HCT116 (cell line): Measurements from ENCODE around the gene RALGPS2. TPM values are rescaled to one million over a fixed set of nuclear protein-coding genes. Genes with fewer than 3 reads are reported as not detected.
A peak's percentile ranks its signal among the peaks of the same experiment; 100 is the strongest.

ENCODE experiments used
- ATAC-seq: fragments of 200-7000 bp; cut with Tn5 transposase; 2 replicates; pipeline ENCODE4 v1.9.1; 2020; ENCODE audit warnings: mild to moderate bottlenecking, moderate library complexity
- BruUV-seq: library from RNA; stranded (reverse); fragments of 400-500 nt; replicated peaks from 2 replicates; lab custom pipeline; 2021; lab: Mats Ljungman, UMichigan
- CTCF ChIA-PET: fragments of 300-600 bp; sonication (Branson Sonifier 250); formaldehyde crosslinking; loops from one replicate; lab custom pipeline; 2021; ENCODE audit warnings: antibody characterized with exemption; lab: Charles Lee
- POLR2A ChIA-PET: fragments of 300-600, 350-600 bp; sonication (Branson Sonifier 250); formaldehyde crosslinking; loops from one replicate; lab custom pipeline; 2021; ENCODE audit warnings: antibody characterized with exemption; lab: Charles Lee
- RAD21 ChIA-PET, 2 experiments: fragments of 300-600 bp; sonication (Branson Sonifier 250); formaldehyde crosslinking; loops; one replicate each; lab custom pipeline; 2023; ENCODE audit warnings: low total read pairs in 2 of 2; ENCODE audit not compliant: uncharacterized antibody in 2 of 2, unreplicated experiment in 2 of 2, low non-redundant PET in 1 of 2; lab: Charles Lee
- DNase-seq: peaks from one replicate; pipeline ENCODE4 v3.0.0-alpha.2; 2010; ENCODE audit warnings: low read depth, low spot score
- H2AFZ ChIP-seq: fragments of 200-600 bp; shearing (Covaris generic), sonication (generic); 2 replicates; pipeline ENCODE4 v1.6.1; 2017; ENCODE audit warnings: low read depth, mixed run types, mixed read lengths, antibody characterized with exemption, low read length; ENCODE audit not compliant: poor library complexity, severe bottlenecking
- H3K27ac ChIP-seq: 2 replicates; pipeline ENCODE4 v1.5.1; 2012; ENCODE audit warnings: low read depth, low read length
- H3K27me3 ChIP-seq: fragments of 200-600 bp; sonication (generic); 2 replicates; pipeline ENCODE4 v1.6.1; 2016; ENCODE audit warnings: mixed run types, low read length, mixed read lengths; ENCODE audit not compliant: insufficient read depth
- H3K36me3 ChIP-seq, 2 experiments: fragments of 200-500 bp in 1 of 2; fragments of 200-600 bp in 1 of 2; sonication (Bioruptor generic) in 1 of 2; sonication (generic) in 1 of 2; 2 replicates each; pipeline versions ENCODE4 v1.5.1 to v1.6.1; 2014 to 2016; ENCODE audit warnings: low read length in 2 of 2, inconsistent platforms in 1 of 2, mixed read lengths in 1 of 2, mixed run types in 1 of 2; ENCODE audit not compliant: insufficient read depth in 2 of 2, control insufficient read depth in 1 of 2
- H3K4me1 ChIP-seq, 2 experiments: fragments of 200-600 bp in 1 of 2; sonication (generic) in 1 of 2; 2 replicates each; pipeline versions ENCODE4 v1.5.1 to v1.6.1; 2012 to 2017; ENCODE audit warnings: low read length in 2 of 2, inconsistent platforms in 1 of 2, mild to moderate bottlenecking in 1 of 2, mixed read lengths in 1 of 2, mixed run types in 1 of 2, moderate library complexity in 1 of 2; ENCODE audit not compliant: insufficient read depth in 2 of 2, control insufficient read depth in 1 of 2
- H3K4me2 ChIP-seq: fragments of 200-600 bp; sonication (generic); 2 replicates; pipeline ENCODE4 v1.6.1; 2017; ENCODE audit warnings: mixed run types, low read length, mixed read lengths
- H3K4me3 ChIP-seq, 2 experiments: fragments of 200-600 bp in 1 of 2; sonication (generic) in 1 of 2; replicated peaks in 1 of 2; 2 replicates each; pipeline ENCODE4 v1.5.1; 2011 to 2016; ENCODE audit warnings: low read length in 2 of 2, control low read depth in 1 of 2, low read depth in 1 of 2, mild to moderate bottlenecking in 1 of 2, mixed read lengths in 1 of 2, mixed run types in 1 of 2
- H3K79me2 ChIP-seq: fragments of 200-600 bp; sonication (generic); 2 replicates; pipeline ENCODE4 v1.6.1; 2017; ENCODE audit warnings: mild to moderate bottlenecking, mixed run types, low read length, moderate library complexity, mixed read lengths; ENCODE audit not compliant: insufficient read depth
- H3K9ac ChIP-seq: fragments of 200-600 bp; sonication (generic); 2 replicates; pipeline ENCODE4 v1.6.1; 2016; ENCODE audit warnings: low read length, mixed read lengths
- H3K9me2 ChIP-seq: fragments of 200-600 bp; sonication (generic), shearing (Covaris generic); 2 replicates; pipeline ENCODE4 v1.6.1; 2017; ENCODE audit warnings: mixed run types, mild to moderate bottlenecking, moderate library complexity; ENCODE audit not compliant: insufficient read depth
- H3K9me3 ChIP-seq, 2 experiments: fragments of 200-500 bp in 1 of 2; fragments of 200-600 bp in 1 of 2; sonication (Bioruptor generic) in 1 of 2; sonication (generic) in 1 of 2; 2 replicates each; pipeline ENCODE4 v1.6.1; 2014 to 2017; ENCODE audit warnings: low read length in 2 of 2, mixed read lengths in 2 of 2, inconsistent platforms in 1 of 2, low read depth in 1 of 2, mild to moderate bottlenecking in 1 of 2, mixed run types in 1 of 2, moderate library complexity in 1 of 2; ENCODE audit not compliant: control insufficient read depth in 1 of 2, insufficient read depth in 1 of 2
- H4K20me1 ChIP-seq: fragments of 200-600 bp; sonication (generic), shearing (Covaris generic); 2 replicates; pipeline ENCODE4 v1.6.1; 2017; ENCODE audit warnings: mixed run types, mild to moderate bottlenecking, moderate library complexity; ENCODE audit not compliant: insufficient read depth
- ATF3 ChIP-seq: IDR thresholded peaks from 2 replicates; pipeline ENCODE4 v1.6.1; 2012
- CEBPB ChIP-seq: IDR thresholded peaks from 2 replicates; pipeline ENCODE4 v1.6.1; 2012; ENCODE audit warnings: low read depth
- EGR1 ChIP-seq: IDR thresholded peaks from 2 replicates; pipeline ENCODE4 v1.6.1; 2012; ENCODE audit warnings: low read depth
- ELF1 ChIP-seq: IDR thresholded peaks from 2 replicates; pipeline ENCODE4 v1.6.1; 2012; ENCODE audit warnings: low read depth, borderline replicate concordance
- EZH2phosphoT487 ChIP-seq: fragments of 200-600 bp; IDR thresholded peaks from 2 replicates; pipeline ENCODE4 v1.6.1; 2018; ENCODE audit warnings: antibody characterized with exemption, borderline replicate concordance
- FOSL1 ChIP-seq: IDR thresholded peaks from 2 replicates; pipeline ENCODE4 v1.6.1; 2012; ENCODE audit warnings: low read depth
- JUND ChIP-seq: IDR thresholded peaks from 2 replicates; pipeline ENCODE4 v1.6.1; 2012
- RAD21 ChIP-seq: IDR thresholded peaks from 2 replicates; pipeline ENCODE4 v1.6.1; 2012; ENCODE audit warnings: low read depth, mild to moderate bottlenecking
- REST ChIP-seq: IDR thresholded peaks from 2 replicates; pipeline ENCODE4 v1.6.1; 2012; ENCODE audit warnings: low read depth
- SIN3A ChIP-seq: IDR thresholded peaks from 2 replicates; pipeline ENCODE4 v1.6.1; 2012; ENCODE audit warnings: low read depth
- ZFX ChIP-seq: fragments of 450-650 bp; IDR thresholded peaks from 2 replicates; pipeline ENCODE4 v1.6.1; 2017
- ZNF274 ChIP-seq: fragments of 200-500 bp; sonication (Bioruptor generic); IDR thresholded peaks from 2 replicates; pipeline ENCODE4 v1.6.1; 2014; ENCODE audit warnings: mild to moderate bottlenecking, low read depth, low read length, inconsistent platforms
- intact Hi-C: fragments of 100-400 bp; cut with micrococcal nuclease; formaldehyde crosslinking; loops from 2 replicates; pipeline ENCODE4 v1.10.0; 2022
- total RNA-seq: library from RNA; stranded (reverse); gene quantifications from one replicate; pipeline ENCODE4 v1.2.1, GENCODE V29; 2021; ENCODE audit not compliant: unreplicated experiment

The RALGPS2 gene
- total RNA-seq, 1 experiment from 2014 or later = 25.6 TPM

GRCh38 chr1:178718520-178718919 is 6.5 kb upstream of the RALGPS2 start:
- no TSS peak for BruUV-seq
- Histone ChIP-seq H2AFZ (peak overlapping the region; percentile 17), H3K27ac (no peak overlapping the region), H4K20me1 (no peaks in the 10 kb centered on the region), H3K9me2 (no peaks in the 10 kb centered on the region), H3K9ac (no peak overlapping the region), H3K4me1 (peaks cover under 1 to 2% of the 10 kb centered on the region in 2 experiments; a peak in 1 of 4 replicates), H3K36me3 (no peaks in the 10 kb centered on the region), H3K4me2 (no peak overlapping the region), H3K9me3 (no peaks in the 10 kb centered on the region), H3K27me3 (no peaks in the 10 kb centered on the region), H3K4me3 (no peak overlapping the region), H3K79me2 (no peaks in the 10 kb centered on the region)
- ATAC-seq = no peak
- intact Hi-C loops = no loop called here
- TF ChIP-seq CEBPB (no peak), ZNF274 (no peak), FOSL1 (no peak), JUND (no peak), ELF1 (no peak), ZFX (no peak), REST (no peak), EZH2phosphoT487 (no peak), ATF3 (no peak), RAD21 (no peak), EGR1 (no peak), SIN3A (no peak)
- ChIA-PET RAD21 (no interaction called here), CTCF (no interaction called here), POLR2A (no interaction called here)
- no peak for DNase-seq
